OCI-LY1 (cell line): ENCODE results near the gene HEMGN.

Experiments
- EZH2 ChIP-seq: fragments of 200-600 bp; sonication (generic), shearing (Covaris generic); IDR thresholded peaks from 2 replicates; pipeline ENCODE4 v1.8.0; 2017; ENCODE audit warnings: borderline replicate concordance, mixed run types, mild to moderate bottlenecking, antibody characterized with exemption, low read length, moderate library complexity, mixed read lengths
- TF ChIP-seq, protein P1 (sequence below): fragments of 200-600 bp; sonication (generic), shearing (Covaris generic); IDR thresholded peaks from 2 replicates; pipeline ENCODE4 v1.5.1; 2017; ENCODE audit warnings: mild to moderate bottlenecking, antibody characterized with exemption, low read length, moderate library complexity, mixed read lengths

DNA sequence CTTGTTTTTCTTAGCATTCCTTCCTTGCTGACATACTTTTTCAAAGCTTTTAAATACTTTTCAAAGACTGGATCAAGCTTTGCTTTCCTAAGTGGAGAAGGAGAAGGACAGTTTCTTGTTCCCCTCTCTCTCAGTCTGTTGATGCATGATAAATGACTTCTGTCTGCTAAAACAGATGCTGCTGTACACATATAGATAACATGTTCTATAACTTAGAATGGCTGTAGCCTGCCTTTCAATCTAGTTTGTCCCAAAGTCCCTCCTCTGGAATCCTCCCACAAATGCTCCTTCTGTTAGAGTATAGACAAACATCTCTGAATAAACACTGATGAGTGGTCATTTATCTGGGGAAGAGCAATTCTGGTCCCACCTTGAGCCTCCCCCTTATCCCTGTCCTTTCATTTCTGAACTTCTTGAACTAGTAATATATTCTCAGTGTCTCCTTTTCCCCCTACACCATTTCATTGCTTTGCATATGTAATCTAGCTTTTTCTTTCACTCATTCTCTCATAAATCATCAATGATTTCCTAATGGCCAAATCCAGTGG, 5.4 kb upstream of the HEMGN start:
- TF ChIP-seq, protein P1, sequence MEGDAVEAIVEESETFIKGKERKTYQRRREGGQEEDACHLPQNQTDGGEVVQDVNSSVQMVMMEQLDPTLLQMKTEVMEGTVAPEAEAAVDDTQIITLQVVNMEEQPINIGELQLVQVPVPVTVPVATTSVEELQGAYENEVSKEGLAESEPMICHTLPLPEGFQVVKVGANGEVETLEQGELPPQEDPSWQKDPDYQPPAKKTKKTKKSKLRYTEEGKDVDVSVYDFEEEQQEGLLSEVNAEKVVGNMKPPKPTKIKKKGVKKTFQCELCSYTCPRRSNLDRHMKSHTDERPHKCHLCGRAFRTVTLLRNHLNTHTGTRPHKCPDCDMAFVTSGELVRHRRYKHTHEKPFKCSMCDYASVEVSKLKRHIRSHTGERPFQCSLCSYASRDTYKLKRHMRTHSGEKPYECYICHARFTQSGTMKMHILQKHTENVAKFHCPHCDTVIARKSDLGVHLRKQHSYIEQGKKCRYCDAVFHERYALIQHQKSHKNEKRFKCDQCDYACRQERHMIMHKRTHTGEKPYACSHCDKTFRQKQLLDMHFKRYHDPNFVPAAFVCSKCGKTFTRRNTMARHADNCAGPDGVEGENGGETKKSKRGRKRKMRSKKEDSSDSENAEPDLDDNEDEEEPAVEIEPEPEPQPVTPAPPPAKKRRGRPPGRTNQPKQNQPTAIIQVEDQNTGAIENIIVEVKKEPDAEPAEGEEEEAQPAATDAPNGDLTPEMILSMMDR = no peak
- TF ChIP-seq EZH2 = no peak
